Stomach (tissue), 4 donors: Measurements from ENCODE around the gene SLC4A3.
A peak's percentile ranks its signal among the peaks of the same experiment; 100 is the strongest.

ENCODE experiments used
- CTCF ChIP-seq, 7 experiments: fragments of 450-650 bp in 4 of 7; fragments of 200-600 bp in 3 of 7; sonication (generic) in 3 of 7; IDR thresholded peaks; one replicate each; pipeline ENCODE4 v1.5.1; 2016 to 2019; ENCODE audit warnings: antibody characterized with exemption in 7 of 7, control low read depth in 2 of 7, mild to moderate bottlenecking in 1 of 7
- POLR2A ChIP-seq, 4 donors: fragments of 450-650 bp; IDR thresholded peaks; one replicate each; pipeline ENCODE4 v1.6.1; 2016; ENCODE audit warnings: antibody characterized with exemption in 4 of 4, control low read depth in 2 of 4, mild to moderate bottlenecking in 1 of 4, moderate library complexity in 1 of 4

- TF ChIP-seq CTCF (IDR thresholded peaks at IDR 0.05): peak in 5 of 7 experiments; percentile 19 to 81 (median 74)
- TF ChIP-seq POLR2A (IDR thresholded peaks at IDR 0.05): no peak
These were observed 62.5 kb downstream of the SLC4A3 start for GRCh38 chr2:219689676-219690628.
